ENCODE results near the gene MFAP5.
"Not testable (repeated sequence)": the region's sequence is repeated elsewhere in the genome, so short reads cannot be mapped to it uniquely, and the experiment has no call there.

MFAP5 gene

DNA sequence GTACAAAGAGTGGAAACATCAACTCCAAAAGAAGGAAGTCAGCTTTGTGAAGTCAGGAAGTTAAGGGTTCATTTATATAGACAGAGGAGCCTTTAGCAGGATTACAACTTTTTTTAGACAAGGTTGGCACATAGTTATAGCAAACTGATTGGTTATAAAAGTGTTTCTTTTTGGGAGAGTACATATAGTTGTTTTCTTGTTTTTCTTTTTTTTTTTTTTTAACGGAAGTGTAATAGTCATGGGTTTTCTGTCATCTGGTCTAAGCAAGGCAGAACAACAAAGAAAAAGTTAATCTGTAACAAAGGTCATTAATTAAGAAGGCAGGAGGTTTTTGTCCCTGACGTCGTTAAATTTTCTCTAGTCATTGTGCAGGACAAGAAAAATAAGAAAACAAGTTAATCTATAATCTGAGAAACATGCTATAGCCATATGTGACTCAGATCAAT lies 13.0 kb upstream of the MFAP5 start:
- no peak for DNase-seq (ENCODE audit: low spot score)

DNA sequence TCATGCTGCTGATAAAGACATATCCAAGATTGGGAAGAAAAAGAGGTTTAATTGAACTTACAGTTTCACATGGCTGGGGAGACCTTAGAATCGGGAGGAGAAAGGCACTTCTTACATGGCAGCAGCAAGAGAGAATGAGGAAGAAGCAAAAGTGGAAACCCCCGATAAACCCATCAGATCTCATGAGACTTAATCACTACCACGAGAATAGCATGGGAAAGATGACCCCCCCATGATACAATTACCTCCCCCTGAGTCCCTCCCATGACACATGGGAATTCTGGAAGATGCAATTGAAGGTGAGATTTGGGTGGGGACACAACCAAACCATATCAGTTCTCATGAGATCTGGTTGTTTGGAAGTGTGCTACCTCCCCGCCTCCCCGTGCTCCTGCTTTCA lies 9.8 kb upstream of the MFAP5 start:
- DNase-seq (ENCODE audit: low spot score), result no peak

DNA sequence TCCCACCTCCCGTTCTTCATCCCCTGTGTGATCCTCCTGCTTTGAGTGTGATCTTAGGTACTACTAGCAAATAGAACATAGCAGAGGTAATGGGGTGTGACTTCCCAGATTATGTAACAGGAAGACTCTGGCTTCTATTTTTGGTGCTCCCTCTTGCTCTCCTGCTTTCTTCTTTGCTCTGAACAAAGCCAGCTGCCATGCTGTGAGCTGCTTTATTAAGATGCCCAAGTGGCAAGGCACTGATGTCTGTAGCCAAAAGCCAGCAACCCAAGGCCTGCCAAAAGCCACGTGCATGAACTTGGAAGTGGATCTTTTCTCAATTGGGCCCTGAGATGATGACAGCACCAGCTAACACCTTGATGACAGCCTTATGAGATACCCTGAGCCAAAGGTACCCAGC lies 5.8 kb upstream of the MFAP5 start:
- DNase-seq (ENCODE audit: low spot score), result no peak

DNA sequence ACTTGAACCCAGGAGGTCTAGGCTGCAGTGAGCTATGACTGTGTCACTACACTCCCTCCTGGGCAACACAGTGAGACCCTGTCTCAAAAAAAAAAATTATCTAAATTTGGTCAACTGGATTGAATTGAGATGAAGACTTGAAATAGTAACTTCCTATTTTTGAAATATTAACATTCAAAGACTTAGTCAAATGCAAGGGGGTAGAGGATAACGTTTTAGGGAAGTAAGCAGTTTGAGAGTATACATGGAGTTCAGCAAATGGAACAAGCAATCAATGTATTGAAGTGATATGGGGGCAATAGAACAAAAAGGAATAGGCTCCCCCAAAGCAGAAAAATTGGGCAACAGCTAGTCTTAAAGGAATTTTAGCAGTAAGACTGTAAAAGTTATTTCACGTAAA lies 4.6 kb upstream of the MFAP5 start:
- no peak for DNase-seq (ENCODE audit: low spot score)

DNA sequence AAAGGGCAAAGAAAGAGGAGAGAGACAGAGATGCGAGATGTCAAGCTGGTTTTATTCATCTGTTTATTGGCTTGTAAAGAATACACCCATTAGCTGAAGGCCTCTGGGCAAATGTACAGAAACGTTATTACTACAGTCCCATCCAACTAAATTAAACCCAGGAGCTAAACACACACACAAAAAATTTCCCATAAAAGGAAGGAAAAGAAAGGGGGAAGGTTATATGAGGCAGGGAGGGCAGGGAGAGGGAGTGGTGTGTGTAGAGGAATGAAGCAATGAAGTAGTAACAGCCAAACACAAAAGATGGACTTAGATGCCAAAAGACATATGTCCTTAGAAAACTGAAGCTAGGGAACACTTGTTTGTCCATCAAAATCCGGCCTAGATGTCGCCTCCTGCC lies 3.1 kb upstream of the MFAP5 start:
- no peak for DNase-seq (ENCODE audit: low spot score)

DNA sequence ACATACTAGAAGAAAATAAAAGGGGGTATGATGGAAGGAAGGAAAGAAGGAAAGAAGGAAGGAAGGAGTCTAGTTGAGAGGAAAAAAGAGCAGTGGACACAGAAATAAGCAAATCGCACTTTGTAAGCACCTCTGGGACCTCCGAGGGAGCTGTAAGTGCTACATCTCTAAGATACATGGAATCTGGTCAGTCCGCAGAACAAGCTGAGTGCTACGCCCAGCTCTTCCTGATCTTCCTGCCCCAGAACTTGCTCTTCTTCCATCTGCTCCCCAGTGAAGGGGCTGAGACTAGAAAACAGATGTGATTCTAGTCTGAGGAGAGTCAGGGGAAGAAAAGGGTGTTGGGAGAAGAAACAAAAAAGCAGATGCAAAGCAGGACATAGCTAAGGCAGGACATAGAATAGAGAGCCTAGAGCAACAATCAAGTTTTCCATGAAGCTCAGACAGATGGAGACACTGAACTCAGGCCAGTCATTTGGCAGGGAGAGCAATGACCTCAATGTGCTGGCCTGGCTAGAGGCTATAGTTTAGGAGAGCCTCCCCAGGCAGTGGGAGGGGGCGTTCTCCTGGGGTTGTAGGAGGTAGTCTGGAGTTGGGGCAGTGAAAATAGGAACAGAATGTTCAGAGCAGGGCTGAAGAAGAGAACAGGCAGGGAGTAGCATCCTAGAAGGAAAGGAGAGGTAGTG lies 1.7 kb upstream of the MFAP5 start:
- no peak for DNase-seq (ENCODE audit: low spot score)

DNA sequence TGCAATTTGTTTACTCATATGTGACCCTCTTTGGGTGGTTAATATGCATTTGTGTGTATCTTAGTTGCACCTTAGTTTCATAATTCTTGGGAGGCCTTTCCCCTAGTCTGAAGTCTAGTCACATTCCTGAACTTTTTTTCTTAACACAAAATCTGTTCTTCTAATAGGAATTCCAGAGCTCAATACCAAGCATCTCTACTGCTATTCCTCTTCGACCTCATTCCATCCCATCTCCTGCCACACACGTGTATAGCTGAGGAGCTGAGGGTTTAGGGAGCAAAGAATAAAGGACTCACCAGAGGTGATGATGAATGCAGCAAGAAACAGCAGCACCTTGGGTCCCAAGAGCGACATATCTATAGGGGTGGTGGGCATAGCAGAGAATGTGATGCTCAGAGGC lies 875 bp downstream of the MFAP5 start:
- DNase-seq (ENCODE audit: low spot score), result no peak

GRCh38 chr12:8661016-8661415 lies 1.6 kb downstream of the MFAP5 start:
- DNase-seq (ENCODE audit: low spot score), result no peak

DNA sequence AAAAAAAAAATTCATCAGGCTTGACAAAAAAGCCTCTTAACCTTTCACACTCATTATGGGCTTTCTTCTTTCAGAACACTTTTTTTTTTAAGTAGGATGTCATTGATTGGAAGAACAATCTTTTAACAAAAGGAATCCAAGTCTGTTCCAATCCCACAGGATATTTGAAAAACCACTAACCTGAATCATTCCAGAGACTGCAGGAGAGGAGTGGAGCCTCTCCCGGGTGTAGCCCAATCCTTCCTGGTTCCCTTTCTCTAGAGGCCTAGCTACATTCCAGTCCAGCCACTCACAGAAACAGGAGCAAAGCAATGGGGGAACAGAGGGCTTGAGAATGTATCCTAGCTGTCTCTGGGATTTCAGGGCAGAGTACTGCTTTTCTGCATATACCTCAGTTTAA lies 4.3 kb downstream of the MFAP5 start:
- DNase-seq (ENCODE audit: low spot score), result peak; percentile 79

DNA sequence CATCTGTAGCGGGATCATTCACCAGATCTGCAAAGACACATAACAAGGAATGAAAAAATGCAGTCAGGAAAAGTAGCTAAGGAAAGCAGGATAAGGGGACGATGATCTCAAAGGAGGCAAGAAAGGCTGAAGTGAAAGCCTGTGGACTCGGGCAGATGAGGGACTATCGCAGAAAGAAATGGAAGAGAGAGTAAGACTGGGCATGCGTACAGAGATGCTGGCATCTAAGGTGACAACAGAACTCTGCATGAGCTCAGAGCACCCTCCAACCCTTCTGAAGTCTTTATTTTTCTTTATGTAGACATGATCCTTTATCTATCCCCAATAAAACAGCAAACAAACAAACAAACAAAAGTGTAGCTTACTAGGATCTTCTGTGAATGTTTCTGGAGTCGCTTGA lies 7.2 kb downstream of the MFAP5 start:
- no peak for DNase-seq (ENCODE audit: low spot score)

- no peak for DNase-seq (ENCODE audit: low spot score)
Measured at GRCh38 chr12:8648576-8649205, 13.9 kb downstream of the MFAP5 start.

DNA sequence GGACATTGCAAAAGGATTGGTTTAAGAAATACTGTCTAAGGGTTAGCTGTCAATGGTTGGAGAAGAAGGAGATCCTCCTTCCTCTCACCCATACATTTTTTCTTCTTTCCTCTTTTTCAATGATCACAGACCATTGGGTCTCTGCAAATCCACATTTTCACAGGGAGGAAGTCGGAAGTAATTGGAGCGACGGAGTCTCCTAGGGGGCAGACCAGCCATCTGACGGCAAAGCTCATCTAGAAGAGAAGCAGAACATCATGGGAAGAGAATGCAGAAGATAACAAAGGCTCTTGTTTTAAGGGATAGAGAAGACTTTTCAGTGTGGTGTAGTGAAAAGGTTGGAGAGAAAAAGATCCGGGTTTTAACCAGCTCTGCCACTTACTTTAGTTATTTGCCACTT lies 14.7 kb downstream of the MFAP5 start:
- no peak for DNase-seq (ENCODE audit: low spot score)

DNA sequence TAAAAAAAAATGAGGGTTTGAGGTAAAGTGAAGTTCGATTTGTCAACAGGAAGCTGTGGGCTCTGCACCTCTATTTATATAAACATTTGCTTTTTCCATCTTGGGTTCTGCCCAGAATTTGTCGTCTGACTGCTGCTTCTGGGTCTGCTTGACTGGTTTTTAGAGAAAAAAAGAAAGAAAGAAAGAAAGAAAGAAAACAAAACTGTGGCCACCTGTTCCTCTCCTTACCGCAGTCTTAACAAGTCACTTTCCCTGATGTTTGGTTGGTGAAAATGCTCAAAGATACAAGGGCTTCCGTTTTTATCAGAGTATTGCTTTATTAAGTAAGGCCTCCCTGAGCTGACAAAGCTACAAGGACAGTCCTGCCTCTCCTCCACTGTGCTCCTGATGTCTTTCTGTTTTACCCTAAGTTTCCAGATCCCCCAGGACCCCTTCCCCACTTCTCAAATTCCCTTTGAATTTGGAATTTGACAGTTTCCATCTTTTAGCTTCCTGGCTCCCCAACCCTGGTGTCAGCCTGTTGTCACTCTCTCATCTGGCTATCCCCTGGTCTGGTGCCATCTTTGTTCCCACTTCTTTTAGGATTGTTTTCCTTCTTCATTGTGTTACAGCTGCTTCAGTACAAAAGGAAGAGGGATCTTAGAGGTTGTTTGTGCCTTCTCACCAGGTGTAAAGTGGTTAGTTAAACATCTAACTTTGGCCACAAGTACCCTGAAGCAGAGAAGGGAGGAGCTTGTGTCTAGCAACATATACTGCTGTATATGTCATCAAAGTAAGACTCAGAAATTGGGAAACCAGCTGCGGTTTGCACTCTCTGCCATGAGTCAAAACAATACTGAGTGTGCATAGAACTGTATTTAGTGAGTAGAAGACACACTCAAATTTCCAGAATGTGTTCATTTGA lies 18.0 kb downstream of the MFAP5 start:
- DNase-seq (ENCODE audit: low spot score), result no peak

DNA sequence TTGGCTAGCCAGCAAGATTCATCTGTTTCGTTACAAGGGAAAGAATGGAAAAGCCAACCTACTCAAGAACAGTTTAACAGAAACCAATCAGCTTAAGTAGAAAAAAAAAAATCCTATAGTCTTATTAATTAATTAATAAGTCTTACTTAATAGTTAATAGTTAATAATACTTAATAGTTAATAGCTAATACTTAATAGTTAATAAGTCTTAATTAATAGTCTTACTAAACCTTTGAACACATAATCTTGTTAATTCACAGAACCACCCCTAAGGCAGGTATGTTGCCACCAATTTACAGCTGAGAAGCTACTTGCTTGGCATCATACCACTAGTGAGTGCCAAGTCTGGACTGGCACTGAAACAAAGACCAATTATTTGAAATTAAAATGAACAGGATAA lies 19.9 kb downstream of the MFAP5 start:
- DNase-seq (ENCODE audit: low spot score), result no peak

DNA sequence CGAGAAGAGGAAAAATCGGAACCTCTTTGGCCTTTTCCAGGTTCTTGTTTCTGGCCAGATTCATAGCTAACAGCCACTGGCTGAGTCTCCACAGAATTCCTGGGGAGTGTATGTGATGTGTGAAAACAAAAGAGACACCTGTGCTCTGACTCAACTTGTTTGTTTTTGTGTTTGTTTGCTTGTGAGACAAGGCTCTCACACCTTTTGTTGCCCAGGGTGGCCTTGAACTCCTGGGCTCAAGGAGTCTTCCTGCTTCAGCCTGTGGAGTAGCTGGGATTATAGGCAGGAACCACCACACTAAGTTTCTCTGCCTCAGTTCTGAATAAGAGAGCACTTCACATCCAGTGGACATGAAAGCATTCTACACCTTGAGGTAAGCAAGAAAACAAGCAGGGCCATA lies 22.7 kb downstream of the MFAP5 start:
- no peak for DNase-seq (ENCODE audit: low spot score)

DNA sequence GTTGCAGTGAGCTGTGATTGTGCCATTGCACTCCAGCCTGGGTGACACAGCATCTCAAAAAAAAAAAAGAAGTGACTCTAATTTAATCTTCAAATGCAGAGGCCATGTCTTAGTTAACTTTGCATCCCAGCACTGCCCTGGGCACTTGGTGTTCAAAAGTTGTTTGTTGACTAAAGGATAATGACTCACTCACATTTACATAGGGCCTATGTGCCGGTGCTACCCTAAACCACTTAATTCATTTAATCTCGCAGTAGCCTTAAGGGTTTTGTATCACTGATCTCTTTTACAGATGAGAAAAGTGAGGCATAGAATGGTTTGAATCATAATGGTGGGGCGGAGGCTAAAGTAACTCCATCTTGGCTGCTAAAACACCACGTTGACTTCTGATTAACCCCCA lies 23.7 kb downstream of the MFAP5 start:
- no peak for DNase-seq (ENCODE audit: low spot score)

GRCh38 chr12:8637666-8638065 lies 25.0 kb downstream of the MFAP5 start:
- DNase-seq (ENCODE audit: low spot score), result no peak

DNA sequence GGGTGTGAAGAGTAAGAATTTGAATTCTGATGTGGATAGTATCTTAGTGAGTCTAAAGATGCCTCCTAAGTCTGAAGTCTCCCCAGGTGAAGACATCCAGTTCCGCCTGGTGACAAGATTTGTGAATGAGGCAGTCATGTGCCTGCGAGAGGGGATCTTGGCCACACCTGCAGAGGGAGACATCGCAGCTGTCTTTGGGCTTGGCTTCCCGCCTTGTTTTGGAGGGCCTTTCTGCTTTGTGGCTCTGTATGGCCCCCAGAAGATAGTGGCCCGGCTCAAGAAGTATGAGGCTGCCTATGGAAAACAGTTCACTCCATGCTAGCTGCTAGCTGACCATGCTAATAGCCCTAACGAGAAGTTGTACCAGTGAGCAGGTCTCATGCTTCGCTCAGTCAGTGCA lies 25.4 kb downstream of the MFAP5 start:
- DNase-seq (ENCODE audit: low spot score), result no peak

GRCh38 chr12:8636581-8636980 lies 26.0 kb downstream of the MFAP5 start:
- DNase-seq (ENCODE audit: low spot score), result no peak

GRCh38 chr12:8636007-8636346 lies 26.6 kb downstream of the MFAP5 start:
- not testable (repeated sequence) for DNase-seq (ENCODE audit: low spot score)

DNA sequence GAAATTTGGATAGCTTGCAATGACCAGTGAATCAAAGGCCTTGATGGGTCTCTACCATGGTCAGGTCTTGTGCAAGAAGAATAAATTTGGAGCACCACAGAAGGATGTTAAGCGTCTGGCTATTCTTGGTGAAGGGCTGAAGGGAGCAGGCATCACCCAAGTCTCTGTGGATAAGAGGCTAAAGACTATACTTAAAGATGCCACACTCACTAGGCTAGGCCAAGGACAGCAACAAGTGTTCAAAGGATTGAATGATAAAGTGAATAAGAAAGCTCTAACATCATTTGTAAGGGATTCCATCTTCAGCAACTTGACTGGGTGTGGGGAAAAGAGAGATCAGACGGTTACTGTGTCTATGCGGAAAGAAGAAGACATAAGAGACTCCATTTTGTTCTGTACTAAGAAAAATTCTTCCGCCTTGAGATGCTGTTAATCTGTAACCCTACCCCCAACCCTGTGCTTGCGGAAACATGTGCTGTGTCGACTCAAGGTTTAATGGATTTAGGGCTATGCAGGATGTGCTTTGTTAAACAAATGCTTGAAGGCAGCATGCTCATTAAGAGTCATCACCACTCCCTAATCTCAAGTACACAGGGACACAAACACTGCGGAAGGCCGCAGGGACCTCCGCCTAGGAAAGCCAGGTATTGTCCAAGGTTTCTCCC lies 27.2 kb downstream of the MFAP5 start:
- not testable (repeated sequence) for DNase-seq (ENCODE audit: low spot score)

DNA sequence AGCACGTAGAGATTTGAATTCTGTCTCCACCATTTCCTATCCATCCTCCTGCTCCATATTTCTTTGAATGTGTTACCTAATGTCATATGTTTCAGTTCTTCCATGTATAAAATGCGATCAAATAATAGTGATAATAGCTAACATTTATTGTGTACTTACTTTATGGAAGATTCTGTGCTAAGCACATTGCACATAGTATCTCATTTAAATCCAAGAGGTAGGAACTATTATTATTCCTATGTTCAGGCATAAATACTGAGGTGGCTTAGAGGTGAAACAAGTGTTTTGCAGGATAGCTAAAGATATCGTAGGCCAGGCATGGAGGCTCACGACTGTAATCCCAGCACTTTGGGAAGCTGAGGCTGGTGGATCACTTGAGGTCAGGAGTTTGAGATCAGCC lies 32.5 kb downstream of the MFAP5 start:
- DNase-seq (ENCODE audit: low spot score), result no peak
